HG02759 (cell line): ENCODE data around the gene FAM184A.

Experiments
- ATAC-seq: cut with Tn5 transposase; IDR thresholded peaks from one replicate; pipeline ENCODE4 v1.9.1; 2021; ENCODE audit warnings: mild to moderate bottlenecking, moderate library complexity; ENCODE audit not compliant: unreplicated experiment

FAM184A gene

DNA sequence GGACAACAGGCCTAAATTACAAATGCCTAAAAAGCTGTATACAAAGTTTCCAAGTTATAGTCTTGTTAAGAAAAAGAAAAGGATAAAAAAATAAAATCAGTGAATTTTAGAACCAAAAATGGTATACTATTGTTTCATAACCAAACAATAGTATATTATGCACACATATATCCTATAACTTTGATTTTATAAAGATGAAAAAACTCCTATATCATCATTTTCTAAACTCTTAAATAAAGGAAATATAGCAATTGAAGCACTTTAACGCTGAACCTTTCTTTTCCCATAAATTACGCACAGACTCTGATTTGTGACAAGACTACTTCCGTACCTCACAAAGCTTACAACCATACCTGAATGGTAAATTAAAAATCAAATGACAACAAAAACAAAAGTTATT lies 107.6 kb downstream of the FAM184A start:
- no peak for ATAC-seq

DNA sequence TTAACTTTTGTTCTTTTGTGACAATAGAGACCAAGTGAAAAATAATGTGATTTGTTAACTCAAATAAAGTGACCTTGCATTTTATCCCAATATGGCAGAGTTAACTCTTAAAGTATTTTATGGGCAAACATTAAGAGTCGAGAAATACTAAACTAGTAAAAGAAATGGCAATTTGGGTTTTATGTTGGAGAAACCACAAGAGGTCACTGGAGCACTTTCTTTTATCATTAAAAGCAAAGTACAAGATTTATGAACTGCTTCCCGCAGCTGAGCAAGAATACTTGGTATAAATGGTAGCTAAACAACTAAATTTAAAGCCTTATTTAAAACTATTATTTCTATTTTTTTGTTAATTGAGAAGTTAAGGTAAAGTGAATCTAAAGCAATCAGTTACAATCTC lies 110.0 kb downstream of the FAM184A start:
- ATAC-seq: no peak

- ATAC-seq: no peak
Observed at GRCh38 chr6:118967239-118967638, 111.2 kb downstream of the FAM184A start.

GRCh38 chr6:118965843-118966370 lies 112.6 kb downstream of the FAM184A start:
- no peak for ATAC-seq

DNA sequence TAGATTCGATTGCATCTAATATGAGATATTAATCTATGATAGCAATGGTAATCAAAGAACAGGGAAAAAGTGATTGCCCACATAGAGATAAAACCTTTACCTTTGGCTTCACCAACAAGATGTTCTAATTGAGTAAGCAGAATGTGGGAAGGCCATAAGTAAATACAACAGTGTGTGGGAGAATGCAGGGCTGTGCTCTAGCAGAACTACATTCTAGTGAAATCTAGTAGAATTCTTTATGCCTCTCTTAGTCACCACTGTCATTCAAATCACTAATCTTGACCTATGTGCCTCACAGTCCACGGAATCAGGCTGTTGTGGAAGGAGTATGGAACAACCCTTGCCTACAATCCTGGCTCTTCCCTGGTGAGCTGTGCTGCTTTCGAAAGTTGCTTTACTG lies 113.1 kb downstream of the FAM184A start:
- no peak for ATAC-seq

DNA sequence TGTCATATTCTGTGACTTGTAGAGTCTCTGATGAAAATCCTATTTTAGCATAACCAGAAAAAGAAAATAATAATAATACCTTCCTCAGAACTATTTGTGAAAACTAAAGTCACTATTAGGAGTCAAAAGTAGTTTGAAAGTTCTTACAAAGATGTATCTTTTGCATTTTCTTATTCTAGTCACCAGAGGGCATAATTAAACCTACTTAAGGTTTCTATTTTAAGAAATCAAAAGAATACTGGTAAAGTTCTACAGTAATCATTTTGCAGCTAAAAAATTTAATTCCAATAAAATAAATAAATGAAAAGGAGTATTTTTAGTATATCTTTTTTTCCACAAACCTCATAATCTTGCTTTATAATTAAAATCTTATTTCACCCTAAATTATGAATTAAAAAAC lies 115.5 kb downstream of the FAM184A start:
- ATAC-seq: no peak

DNA sequence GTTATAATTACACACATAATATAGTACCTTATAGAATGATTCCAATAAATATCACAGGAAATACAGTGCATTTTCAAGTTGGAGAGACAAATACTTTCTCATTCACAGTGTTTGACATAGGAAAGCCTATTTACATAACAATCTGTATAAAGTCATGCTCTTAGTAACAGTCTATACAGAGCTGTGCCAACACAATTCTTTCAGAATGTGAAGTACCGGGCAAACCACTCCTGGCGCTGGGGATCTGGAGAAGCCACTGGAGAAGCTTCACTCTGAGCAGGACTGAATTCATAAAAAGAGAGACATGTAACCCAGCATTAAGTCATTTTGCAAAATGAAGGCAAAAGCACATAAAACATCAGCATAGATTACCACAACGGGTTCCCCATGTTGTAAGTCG lies 118.6 kb downstream of the FAM184A start:
- ATAC-seq: no peak

DNA sequence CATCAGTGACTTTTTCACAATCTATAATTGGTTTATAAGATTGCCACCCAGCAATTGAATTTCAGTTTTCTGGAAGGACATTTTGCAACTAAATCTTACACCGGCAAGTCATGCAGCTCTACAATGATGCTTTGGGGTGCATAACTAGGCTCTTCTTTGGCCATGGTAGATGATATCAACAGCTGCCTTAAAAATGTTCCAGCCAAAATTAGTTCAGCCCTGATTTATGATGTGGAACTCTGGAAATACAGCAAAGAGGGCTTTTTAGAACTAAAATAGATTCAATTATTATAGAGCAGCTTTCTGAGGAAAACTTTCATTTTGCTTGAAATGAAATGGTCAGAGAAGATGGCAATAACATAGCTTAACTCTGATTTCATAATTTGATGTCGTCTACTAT lies 125.1 kb downstream of the FAM184A start:
- no peak for ATAC-seq

DNA sequence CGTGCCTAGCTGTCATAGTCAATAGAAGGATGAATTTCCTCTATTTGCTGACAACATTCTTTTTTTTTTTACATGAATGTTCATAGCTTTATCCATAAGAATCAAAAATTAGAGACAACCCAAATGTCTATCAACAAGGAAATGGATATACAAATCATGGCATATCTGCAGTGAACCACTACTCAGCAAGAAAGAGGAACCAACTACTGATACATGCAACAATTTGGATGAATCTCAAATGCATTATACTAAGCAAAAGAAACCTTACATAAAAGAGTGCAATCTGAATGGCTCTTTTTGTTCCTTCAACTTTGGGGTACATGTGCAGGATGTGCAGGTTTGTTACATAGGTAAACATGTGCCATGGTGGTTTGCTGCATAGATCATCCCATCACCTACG lies 125.8 kb downstream of the FAM184A start:
- no peak for ATAC-seq

GRCh38 chr6:118945217-118945616 lies 133.2 kb downstream of the FAM184A start:
- ATAC-seq: no peak

- no peak for ATAC-seq
Observed at GRCh38 chr6:118940770-118941169, 137.7 kb downstream of the FAM184A start.

- no peak for ATAC-seq
Observed at GRCh38 chr6:118939683-118940082, 138.8 kb downstream of the FAM184A start.

GRCh38 chr6:118935978-118936703 lies 142.3 kb downstream of the FAM184A start:
- ATAC-seq: no peak

DNA sequence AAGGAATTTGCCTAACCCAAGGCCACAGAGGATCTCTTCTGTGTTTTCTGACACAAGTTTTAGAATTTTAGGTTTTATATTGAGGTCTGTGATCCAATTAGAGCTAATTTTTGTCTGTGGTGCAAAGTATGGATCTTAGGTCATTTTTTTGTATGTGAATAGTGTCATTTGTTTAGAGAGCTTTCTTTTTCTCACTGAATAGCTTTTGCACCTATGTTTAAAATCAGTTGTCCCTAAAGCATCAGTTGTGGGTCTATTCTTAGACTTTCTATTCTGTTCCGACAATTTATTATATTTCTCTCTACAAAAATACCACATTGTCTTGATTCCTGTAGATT lies 143.2 kb downstream of the FAM184A start:
- peak; percentile 3 for ATAC-seq

DNA sequence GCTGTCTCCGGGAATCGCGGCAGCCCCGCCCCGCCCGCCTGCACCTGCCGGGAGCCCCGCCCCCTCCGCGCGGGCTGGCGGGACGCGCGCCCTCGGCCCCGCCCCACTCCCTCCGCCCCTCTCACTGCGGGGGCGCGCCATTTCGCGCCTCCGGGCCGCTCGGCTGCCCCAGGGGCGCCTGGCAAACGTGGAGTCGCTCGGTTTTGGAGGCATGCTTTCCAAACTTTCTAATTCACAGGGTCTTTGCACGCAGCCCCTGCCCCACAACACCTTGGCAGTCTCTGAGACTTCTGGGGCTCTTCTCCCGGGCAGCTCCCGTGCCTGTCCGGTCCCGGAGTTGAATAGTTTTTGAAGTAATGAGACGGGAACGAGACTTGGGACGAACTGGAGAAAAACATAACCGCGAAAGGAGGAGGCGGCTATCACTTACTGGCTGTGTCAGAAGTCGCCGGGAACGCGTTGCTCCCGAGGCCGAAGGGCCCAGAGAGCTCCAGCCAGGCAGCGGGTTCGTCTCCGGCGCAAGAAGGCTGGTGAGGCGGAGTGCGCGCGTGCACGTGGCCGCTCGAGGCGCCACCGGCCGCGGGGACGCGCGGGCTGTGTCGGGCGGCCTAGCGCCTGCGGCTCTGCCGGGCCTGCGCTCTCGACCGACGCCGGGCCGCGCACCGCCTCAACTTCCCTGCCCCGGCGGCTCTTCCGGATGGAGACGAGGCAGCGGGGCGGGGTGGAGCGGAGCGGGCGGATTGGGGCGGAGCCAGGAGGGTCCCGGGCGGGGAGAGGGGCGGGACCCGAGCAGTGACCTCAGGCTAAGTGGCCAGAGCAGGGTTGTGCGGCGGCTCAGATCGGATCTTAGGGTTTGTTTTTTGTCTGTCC lies 143.8 kb downstream of the FAM184A start, which contains the start of gene MCM9:
Gene MCM9, minus strand, starts transcription at position 699 of the 870 bp plus-strand sequence. CDS start 3,436 bp downstream, outside the sequence.
- peak; percentile 94 for ATAC-seq

DNA sequence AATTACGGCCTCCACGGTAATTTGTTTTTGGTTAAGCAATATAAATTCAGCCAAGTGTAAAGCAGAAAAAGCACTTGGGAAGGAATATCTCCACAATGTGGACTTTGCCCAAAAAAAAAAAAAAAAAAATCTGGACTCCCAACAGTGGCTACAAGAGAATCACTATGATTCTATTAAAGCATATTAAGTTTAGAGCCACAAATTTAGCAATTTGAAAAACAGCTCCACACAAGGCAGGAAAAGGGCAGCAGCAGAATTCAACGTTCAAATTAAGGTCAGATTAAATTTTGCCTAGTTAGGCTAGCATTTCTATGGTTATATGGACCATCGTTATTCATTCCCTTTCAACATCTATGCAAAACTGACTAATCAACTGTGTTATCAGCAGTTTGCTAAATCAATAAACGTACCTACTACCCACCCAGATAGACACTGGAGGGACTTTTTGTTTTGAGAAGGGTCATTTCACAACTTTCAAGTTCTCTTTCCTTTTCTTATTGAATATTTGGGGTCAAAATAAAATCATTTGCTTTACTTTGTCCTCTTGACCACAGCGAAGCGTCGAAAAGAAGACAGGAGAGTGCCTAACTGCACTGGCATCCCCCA lies 144.5 kb downstream of the FAM184A start:
- ATAC-seq: peak; percentile 1

DNA sequence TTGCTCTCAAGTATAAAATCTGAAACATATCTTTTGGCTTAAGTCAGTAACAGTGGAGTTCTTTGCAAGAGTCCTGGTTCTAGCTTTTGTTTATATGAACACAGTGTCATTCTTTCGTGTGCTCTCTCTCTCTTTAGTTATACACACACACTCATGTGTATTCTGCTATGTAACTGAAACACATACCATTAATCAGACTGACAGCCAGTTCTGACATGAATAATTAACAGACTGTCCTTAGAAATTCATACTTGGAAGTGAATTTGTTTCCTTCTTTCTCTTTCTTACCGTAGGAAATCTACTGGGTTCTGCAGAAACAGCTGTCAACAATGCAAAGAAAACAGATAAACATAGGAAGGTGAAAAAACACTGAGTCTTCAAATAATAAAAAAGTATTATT lies 146.0 kb downstream of the FAM184A start:
- no peak for ATAC-seq

DNA sequence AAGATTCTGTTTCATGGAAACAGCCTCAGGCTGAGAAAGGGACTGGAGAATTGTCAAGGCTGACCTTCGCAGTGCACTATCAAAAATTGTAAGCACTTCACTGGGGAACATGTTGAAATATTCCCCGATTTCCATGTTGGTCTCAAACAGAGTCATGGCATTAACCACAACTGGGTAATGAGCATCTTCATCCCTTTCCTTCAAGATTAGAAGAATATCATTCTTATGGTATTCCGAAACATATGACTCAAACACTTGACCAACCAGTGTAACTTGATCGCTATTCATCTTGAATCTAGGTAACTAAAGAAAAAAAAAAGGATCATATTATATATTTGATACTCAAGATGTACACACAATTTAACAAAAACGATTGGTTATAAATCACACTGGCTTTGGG lies 147.0 kb downstream of the FAM184A start:
- ATAC-seq: no peak

GRCh38 chr6:118930680-118931079 lies 147.8 kb downstream of the FAM184A start:
- ATAC-seq: no peak

GRCh38 chr6:118923035-118923434 lies 155.4 kb downstream of the FAM184A start:
- ATAC-seq: no peak

GRCh38 chr6:118921084-118921483 lies 157.4 kb downstream of the FAM184A start:
- ATAC-seq: no peak

GRCh38 chr6:118918329-118918725 lies 160.1 kb downstream of the FAM184A start:
- ATAC-seq: no peak
